SK-N-SH treated with all-trans-retinoic acid at 6 μM for 48 hours (cell line): ENCODE measurements around the gene ANKRD11.

ENCODE experiments used
- ARNTL ChIP-seq: fragments of 450-650 bp; formaldehyde crosslinking; IDR thresholded peaks from 2 replicates; pipeline ENCODE4 v1.5.0; 2020; ENCODE audit warnings: low read depth, mild to moderate bottlenecking, moderate library complexity, borderline replicate concordance
- OSR1 ChIP-seq: fragments of 250-450 bp; sonication (Bioruptor Pico); IDR thresholded peaks from 2 replicates; pipeline ENCODE4 v1.8.0; 2022; ENCODE audit warnings: moderate library complexity, mild to moderate bottlenecking, inconsistent platforms
- PATZ1 ChIP-seq: fragments of 250-450 bp; sonication (Bioruptor Pico); IDR thresholded peaks from 2 replicates; pipeline ENCODE4 v1.8.0; 2020; ENCODE audit warnings: mild to moderate bottlenecking, moderate library complexity, borderline replicate concordance
- RARB ChIP-seq: fragments of 250-450 bp; sonication (Bioruptor Pico); IDR thresholded peaks from 2 replicates; pipeline ENCODE4 v1.8.0; 2021; ENCODE audit warnings: mild to moderate bottlenecking, moderate library complexity
- ZC3H10 ChIP-seq: fragments of 250-450 bp; sonication (Bioruptor Pico); IDR thresholded peaks from 2 replicates; pipeline ENCODE4 v1.5.1; 2021; ENCODE audit warnings: mild to moderate bottlenecking, moderate library complexity
- ZFP30 ChIP-seq: fragments of 450-650 bp; formaldehyde crosslinking; IDR thresholded peaks from 2 replicates; pipeline ENCODE4 v1.5.0; 2022; ENCODE audit warnings: mild to moderate bottlenecking, moderate library complexity

GRCh38 chr16:89292443-89293078, 197.8 kb downstream of the ANKRD11 start:
- TF ChIP-seq PATZ1 (CRISPR knock-in tag) (no peak), ZC3H10 (no peak), RARB (CRISPR knock-in tag) (no peak), ZFP30 (CRISPR knock-in tag) (no peak), OSR1 (CRISPR knock-in tag) (no peak), ARNTL (CRISPR knock-in tag) (no peak)
